HG02870 (cell line): Measurements from ENCODE around the gene ZNF440.
"Not testable (repeated sequence)": the region's sequence is repeated elsewhere in the genome, so short reads cannot be mapped to it uniquely, and the experiment has no call there.

ENCODE experiments used
- ATAC-seq: cut with Tn5 transposase; IDR thresholded peaks from one replicate; pipeline ENCODE4 v1.9.1; 2021; ENCODE audit warnings: mild to moderate bottlenecking, moderate library complexity; ENCODE audit not compliant: unreplicated experiment

The ZNF440 gene

DNA sequence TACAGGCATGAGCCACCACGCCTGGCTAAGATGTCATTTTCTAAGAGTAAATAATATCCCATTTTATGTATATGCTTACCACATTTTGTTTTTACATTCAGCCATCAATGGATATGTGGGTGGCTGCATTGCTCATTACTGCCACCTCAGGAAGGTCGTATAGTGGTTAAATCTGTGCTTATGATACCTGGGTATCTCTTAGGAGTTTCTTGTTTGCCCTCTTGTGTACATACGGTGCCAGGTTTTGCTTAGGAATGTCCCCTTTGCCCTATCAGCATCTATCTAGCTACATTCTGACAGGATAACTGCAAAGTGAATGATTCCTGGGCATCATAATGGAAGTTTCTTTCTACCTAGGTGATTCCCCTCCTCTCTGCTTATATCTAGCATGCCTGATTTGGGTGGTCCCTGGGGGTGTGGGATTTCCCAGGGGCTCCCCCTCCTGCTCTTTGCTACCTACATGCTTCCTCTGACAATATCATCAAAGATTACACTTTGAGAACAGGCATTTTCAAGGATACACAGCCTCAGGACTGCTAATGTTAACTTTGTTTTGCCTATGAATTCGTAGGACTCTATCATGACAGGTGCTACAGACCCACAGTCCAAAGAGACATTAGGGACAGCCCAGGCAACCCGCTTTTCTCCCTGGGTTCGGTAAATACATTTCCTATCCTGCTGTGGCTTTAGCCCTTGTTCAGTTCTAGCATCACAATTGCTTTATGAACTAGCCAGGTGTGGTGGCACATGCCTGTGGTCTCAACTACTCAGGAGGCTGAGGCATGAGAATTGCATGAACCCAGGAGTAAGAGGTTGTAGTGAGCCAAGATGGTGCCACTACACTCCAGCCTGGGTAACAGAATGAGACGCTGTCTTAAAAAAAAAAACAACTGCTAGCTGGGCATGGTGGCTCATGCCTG is 15.1 kb downstream of the ZNF440 start:
- not testable (repeated sequence) for ATAC-seq

GRCh38 chr19:11832253-11832912 is 18.3 kb downstream of the ZNF440 start:
- ATAC-seq: no peak

- ATAC-seq: no peak
Measured at GRCh38 chr19:11833541-11833940, 19.5 kb downstream of the ZNF440 start.

GRCh38 chr19:11835626-11836066 is 21.6 kb downstream of the ZNF440 start:
- not testable (repeated sequence) for ATAC-seq

DNA sequence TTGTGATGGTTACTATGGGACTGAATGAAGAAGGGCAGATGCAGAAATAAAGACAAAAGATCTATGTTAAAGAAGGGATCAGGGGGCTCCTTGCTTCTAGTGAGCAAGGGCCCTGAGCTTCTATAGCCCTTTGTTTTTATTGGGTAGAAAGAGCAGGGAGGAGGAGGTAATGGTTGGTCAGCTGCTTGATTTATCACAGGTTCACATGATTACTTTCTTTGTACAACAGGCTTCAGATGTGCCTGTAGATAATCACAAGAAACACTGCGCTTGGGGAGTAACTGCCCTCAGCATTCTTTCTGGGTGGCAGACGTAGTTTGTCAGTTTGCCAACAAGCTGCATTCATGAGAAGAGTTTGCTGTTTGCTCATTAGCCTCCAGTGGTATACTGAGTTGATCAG is 29.6 kb downstream of the ZNF440 start:
- ATAC-seq: no peak

DNA sequence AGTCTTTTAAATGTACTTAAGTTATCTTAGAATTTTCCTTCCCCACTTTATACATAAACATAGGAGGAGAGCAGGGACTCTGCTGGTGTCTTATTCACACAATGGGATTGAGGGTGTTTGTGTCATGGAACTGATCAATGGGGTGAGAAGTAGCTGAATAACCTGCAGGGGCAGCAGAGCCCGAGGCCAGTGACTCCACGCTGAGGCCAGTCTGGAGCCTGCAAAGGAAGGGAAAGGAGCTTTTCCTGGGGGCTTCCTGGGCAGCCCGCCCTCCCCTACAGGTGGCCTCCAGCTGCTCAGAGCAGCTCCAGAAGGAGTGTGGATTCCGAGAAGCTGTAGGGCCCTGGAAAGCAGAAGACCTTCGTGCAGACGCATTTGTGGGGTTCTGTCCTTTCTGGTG is 33.5 kb downstream of the ZNF440 start:
- not testable (repeated sequence) for ATAC-seq

DNA sequence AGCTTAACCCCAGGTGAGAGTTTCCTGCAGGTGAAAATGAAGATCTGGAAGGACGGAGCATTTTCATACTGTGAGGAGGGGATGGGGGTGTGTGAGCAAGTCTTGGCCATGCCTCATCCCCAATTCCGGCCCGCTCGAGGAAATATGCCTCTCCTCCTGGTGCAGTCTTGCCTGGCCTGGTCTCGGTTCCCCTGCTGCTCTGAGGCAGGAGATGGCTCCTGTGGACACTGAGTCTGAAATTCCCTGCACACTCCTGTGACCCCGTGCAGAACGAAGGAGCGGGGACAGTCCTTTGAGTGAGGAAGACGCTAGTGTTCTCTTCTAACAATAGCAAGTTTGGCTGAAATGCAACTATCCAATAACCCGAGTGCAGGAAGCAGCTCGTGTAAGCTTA is 34.1 kb downstream of the ZNF440 start:
- ATAC-seq: no peak

DNA sequence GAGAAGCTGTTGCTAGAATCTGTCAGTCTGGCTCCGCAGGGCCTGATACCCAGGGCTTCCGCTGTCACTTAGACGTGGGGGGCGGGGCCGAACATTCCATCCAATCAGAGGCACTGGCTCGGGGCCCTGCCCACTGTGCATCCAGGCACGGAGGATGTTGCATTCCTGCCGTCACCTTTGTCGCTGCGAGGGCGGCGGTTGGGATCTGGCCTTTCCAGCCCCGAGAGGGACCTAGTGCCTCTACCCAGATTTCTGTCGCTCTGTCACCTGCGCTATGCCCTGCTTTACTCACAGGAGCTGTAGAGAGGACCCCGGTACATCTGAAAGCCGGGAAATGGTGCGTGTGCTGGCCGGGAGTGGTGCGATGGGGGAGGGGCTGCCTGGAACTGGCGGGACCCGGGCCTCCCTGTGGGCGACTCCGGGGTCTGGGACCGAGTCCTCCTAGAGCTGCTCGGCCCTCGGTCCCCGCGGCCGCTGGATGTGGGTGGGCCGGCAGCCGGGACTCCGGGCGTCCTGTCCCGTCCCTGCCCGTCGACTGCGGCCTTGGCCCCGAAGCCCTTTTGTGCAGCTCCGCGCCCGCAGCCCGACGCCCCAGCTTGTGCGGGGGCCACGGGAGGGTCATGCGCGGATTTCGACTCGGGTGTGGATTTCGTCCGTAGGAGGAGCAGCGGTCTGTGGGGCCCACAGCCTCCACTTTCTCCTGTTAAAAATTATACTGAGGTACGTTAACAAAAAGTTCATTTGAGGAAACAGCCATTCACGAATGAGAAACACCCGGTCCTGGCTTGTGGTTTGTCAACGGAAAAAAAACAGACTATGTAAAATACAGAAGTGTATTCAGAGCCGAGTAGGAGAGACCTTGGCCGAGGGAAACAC is 34.8 kb downstream of the ZNF440 start, which contains the start of gene ZNF439:
TSS of gene ZNF439 (plus strand) at position 133 of the 876 bp plus-strand sequence. CDS start at position 275, 142 bp downstream.
- ATAC-seq: peak; percentile 82

DNA sequence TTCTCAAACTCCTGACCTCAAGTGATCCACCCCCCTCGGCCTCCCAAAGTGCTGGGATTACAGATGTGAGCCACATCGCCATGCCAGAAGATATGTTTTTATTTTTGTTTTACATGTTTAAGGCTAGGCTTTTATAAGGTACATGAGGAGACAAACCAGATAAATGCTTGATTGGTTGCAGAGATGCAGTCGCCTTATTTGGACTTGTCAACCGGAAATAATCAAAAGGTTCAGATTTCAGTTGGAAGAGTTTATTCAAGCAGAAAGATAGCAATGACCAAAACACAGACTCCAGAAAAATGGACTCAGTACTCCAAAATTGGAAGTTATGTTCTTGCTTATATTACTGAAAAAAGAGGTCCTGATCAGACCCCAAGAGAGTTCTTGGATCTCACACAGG is 36.2 kb downstream of the ZNF440 start:
- not testable (repeated sequence) for ATAC-seq

DNA sequence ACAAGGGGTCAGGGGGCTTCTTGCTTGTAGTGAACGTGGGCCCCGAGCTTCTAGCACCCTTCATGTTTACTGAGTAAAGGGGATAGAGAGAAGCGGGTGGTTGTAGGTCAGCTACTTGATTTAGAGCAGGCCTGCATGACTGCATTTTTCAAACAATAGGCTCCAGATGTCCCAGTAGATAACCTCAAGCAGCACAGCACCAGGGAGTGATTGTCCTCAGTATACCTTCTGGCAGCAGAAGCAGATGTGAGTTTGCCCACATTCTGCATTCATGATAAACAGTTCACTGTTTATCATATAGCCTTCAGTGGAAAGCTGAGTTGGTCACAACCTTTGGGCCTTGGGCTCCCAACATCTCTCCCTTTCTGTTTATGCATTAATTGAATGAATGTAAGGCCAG is 39.3 kb downstream of the ZNF440 start:
- ATAC-seq: no peak

DNA sequence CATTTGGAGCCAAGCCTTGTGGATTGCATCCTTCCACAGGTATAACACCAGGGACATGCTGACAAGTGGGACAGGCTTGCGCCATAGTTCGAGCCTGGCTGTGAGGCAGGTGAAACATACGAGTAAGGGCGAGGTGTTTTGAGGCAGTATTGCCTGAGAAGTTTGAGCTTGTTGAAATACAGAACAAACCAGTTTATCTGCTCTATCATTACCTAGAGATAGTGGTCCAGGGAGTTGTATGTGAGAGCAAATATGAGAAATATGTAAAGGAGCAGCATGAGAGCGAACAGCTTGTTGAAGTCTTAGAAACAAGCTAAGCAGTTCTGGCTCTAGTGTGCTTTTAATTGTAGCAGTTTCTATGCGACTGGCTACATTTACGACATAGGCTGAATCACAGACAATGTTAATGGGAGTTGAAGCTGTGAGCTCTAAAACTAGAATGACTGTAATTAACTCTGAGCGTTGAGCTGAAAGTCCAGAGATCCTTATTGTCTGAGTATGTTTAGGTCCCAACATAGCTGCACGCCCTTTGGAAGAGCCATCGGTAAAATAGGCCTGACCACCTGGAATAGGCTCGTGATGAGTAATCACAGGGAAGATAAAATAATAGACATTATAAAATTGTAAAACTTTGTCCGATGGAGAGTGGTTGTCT is 42.6 kb downstream of the ZNF440 start:
- ATAC-seq: no peak

DNA sequence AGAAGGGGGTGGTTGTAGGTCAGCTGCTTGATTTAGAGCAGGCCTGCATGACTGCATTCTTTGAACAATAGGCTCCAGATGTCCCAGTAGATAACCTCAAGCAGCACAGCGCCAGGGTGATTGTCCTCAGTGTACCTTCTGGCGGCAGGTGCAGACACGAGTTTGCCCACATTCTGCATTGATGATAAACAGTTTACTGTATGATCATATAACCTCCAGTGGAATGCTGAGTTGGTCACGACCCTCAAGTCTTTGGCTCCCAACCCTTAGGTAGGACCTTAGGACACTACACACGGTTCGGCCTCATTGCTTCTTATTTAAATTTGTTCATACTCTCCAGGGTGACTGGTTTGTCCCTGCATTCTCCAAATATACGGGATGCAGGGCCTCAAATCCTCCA is 46.6 kb downstream of the ZNF440 start:
- no peak for ATAC-seq

- no peak for ATAC-seq
Measured at GRCh38 chr19:11861301-11861700, 47.2 kb downstream of the ZNF440 start.

GRCh38 chr19:11867766-11868165 is 53.7 kb downstream of the ZNF440 start:
- not testable (repeated sequence) for ATAC-seq

- no peak for ATAC-seq
Measured at GRCh38 chr19:11868188-11868587, 54.1 kb downstream of the ZNF440 start.

DNA sequence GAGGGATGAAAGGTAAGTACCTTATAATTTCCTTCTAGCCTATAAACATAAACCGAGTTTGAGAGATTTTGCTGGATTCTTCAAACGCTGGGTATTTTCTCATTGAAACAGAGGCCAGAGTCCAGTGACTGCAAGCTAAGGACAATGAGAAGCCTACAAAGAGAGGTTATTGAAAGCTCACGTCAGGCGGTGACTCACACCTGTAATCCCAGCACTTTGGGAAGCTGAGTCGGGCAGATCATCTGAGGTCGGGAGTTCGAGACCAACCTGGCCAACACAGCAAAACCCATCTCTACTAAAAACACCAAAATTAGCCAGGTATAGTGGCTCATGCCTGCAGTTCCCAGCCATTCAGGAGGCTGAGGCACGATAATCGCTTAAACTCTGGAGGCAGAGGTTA is 58.6 kb downstream of the ZNF440 start:
- no peak for ATAC-seq

GRCh38 chr19:11873762-11874161 is 59.7 kb downstream of the ZNF440 start:
- ATAC-seq: no peak

GRCh38 chr19:11879687-11880266 is 65.7 kb downstream of the ZNF440 start:
- not testable (repeated sequence) for ATAC-seq

DNA sequence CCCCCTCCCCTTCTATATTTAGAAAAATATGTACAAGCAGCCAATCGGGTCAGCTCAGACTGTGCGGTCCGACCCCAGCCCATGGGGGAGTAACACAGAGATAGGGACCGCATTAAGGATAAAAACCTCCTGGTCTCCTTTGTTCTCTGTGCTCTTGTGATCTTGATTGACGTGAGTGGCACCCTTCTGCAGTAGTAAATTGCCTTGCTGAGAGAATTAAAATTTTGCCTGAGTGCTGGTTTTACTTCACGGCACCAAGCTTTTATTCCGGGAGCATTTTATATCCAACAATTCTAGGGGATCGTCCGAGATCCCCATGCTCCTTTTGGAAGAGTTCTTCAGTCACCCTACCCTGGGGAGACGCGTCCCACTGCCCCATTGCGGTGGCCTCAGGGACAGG is 66.5 kb downstream of the ZNF440 start:
- ATAC-seq: no peak

GRCh38 chr19:11881151-11881800 is 67.2 kb downstream of the ZNF440 start:
- no peak for ATAC-seq
